Measurements from ENCODE around the gene VPS33B.

GRCh38 chr15:91050128-91050455 lies 27.7 kb upstream of the VPS33B start:
- no peak for TF ChIP-seq CTCF (IDR thresholded peaks at IDR 0.05)
- no peak for TF ChIP-seq POLR2A (IDR thresholded peaks at IDR 0.05)
